Chondrocyte (in vitro differentiated cells): ENCODE measurements around the gene ACSBG1. TPM values are rescaled to one million over a fixed set of nuclear protein-coding genes. Genes with fewer than 3 reads are reported as not detected.

Experiments used
- DNase-seq: peaks from one replicate; pipeline ENCODE4 v3.0.0; 2021; ENCODE audit warnings: mixed read lengths, low spot score
- H3K27ac Mint-ChIP-seq: one replicate; pipeline ENCODE4 v1.8.0; 2021; ENCODE audit warnings: mild to moderate bottlenecking, moderate library complexity, mixed read lengths; ENCODE audit not compliant: unreplicated experiment
- H3K27me3 Mint-ChIP-seq: 2 replicates; pipeline ENCODE4 v1.8.0; 2021; ENCODE audit warnings: low read depth, mixed read lengths
- H3K36me3 Mint-ChIP-seq: 2 replicates; pipeline ENCODE4 v1.8.0; 2021; ENCODE audit warnings: low read depth, mixed read lengths
- H3K4me1 Mint-ChIP-seq: 2 replicates; pipeline ENCODE4 v1.8.0; 2021; ENCODE audit warnings: low read depth, mild to moderate bottlenecking, mixed read lengths
- H3K4me3 Mint-ChIP-seq: one replicate; pipeline ENCODE4 v1.8.0; 2021; ENCODE audit warnings: mild to moderate bottlenecking, moderate library complexity, mixed read lengths; ENCODE audit not compliant: unreplicated experiment
- H3K9me3 Mint-ChIP-seq: 2 replicates; pipeline ENCODE4 v1.8.0; 2021; ENCODE audit warnings: low read depth, mixed read lengths
- CTCF ChIP-seq: fragments of 200-600 bp; sonication (generic); IDR thresholded peaks from 2 replicates; pipeline ENCODE4 v1.5.0; 2021; ENCODE audit warnings: antibody characterized with exemption, mild to moderate bottlenecking, moderate library complexity
- total RNA-seq: library from RNA; stranded (reverse); gene quantifications from 3 replicates; pipeline ENCODE4 v1.2.1, GENCODE V29; 2021

Gene ACSBG1
- total RNA-seq, 1 donor from 2014 or later = not detected

GRCh38 chr15:78140292-78140691 is 94.1 kb downstream of the ACSBG1 start:
- TF ChIP-seq CTCF = no peak
- Mint-ChIP-seq H3K27ac (no peak overlapping the region), H3K9me3 (no peaks in the 10 kb centered on the region), H3K27me3 (no peaks in the 10 kb centered on the region), H3K4me3 (no peak overlapping the region), H3K4me1 (no peaks in the 10 kb centered on the region), H3K36me3 (no peaks in the 10 kb centered on the region)
- DNase-seq = no peak

- no peak for DNase-seq
- H3K36me3 Mint-ChIP-seq = no peaks in the 10 kb centered on the region
- H3K4me1 Mint-ChIP-seq = no peaks in the 10 kb centered on the region
- no peaks in the 10 kb centered on the region for H3K9me3 Mint-ChIP-seq
- H3K4me3 Mint-ChIP-seq = no peak overlapping the region
- H3K27me3 Mint-ChIP-seq = no peaks in the 10 kb centered on the region
- no peak for TF ChIP-seq CTCF
- no peak overlapping the region for H3K27ac Mint-ChIP-seq
Measured at GRCh38 chr15:78139578-78139977, 94.8 kb downstream of the ACSBG1 start.

- no peaks in the 10 kb centered on the region for H3K36me3 Mint-ChIP-seq
- no peaks in the 10 kb centered on the region for H3K27me3 Mint-ChIP-seq
- no peak overlapping the region for H3K4me3 Mint-ChIP-seq
Measured at GRCh38 chr15:78133801-78134200, 100.6 kb downstream of the ACSBG1 start.

GRCh38 chr15:78131295-78132061 is 102.9 kb downstream of the ACSBG1 start, which contains the start of gene CIB2:
Gene CIB2 (minus strand): TSS chr15:78131445. CDS start chr15:78131215, 230 bp downstream.
- no peak for DNase-seq
- peak within 1 kb of the TSS; percentile 79 for H3K27ac Mint-ChIP-seq
- no peaks in the 10 kb centered on the region for H3K36me3 Mint-ChIP-seq
- H3K27me3 Mint-ChIP-seq = no peaks in the 10 kb centered on the region
- peaks cover 12% of the 10 kb centered on the region for H3K4me1 Mint-ChIP-seq
- no peaks in the 10 kb centered on the region for H3K9me3 Mint-ChIP-seq
- H3K4me3 Mint-ChIP-seq = peak within 1 kb of the TSS; percentile 84
- TF ChIP-seq CTCF = peak; percentile 87

More at GRCh38 chr15:78133801-78134200, 100.6 kb downstream of the ACSBG1 start:
- TF ChIP-seq CTCF = no peak
- H3K27ac Mint-ChIP-seq = no peak overlapping the region
- H3K4me1 Mint-ChIP-seq = peaks cover 12% of the 10 kb centered on the region
- DNase-seq = no peak
- no peaks in the 10 kb centered on the region for H3K9me3 Mint-ChIP-seq

- H3K4me1 Mint-ChIP-seq = peaks cover 12% of the 10 kb centered on the region
- no peak overlapping the region for H3K27ac Mint-ChIP-seq
- DNase-seq = no peak
- H3K36me3 Mint-ChIP-seq = no peaks in the 10 kb centered on the region
- no peaks in the 10 kb centered on the region for H3K27me3 Mint-ChIP-seq
- no peak for TF ChIP-seq CTCF
- H3K4me3 Mint-ChIP-seq = peak overlapping the region; percentile 72
- H3K9me3 Mint-ChIP-seq = no peaks in the 10 kb centered on the region
Measured at GRCh38 chr15:78130466-78131294, 103.7 kb downstream of the ACSBG1 start.
